B cell (primary cell): ENCODE measurements around the gene TCF3. TPM values are rescaled to one million over a fixed set of nuclear protein-coding genes. Genes with fewer than 3 reads are reported as not detected.

Source experiments
- ATAC-seq: fragments of 200-7000 bp; cut with Tn5 transposase; one replicate; pipeline ENCODE4 v1.10.0; 2021; ENCODE audit warnings: low read depth, mild to moderate bottlenecking, moderate number of reproducible peaks, moderate library complexity
- CTCF ChIA-PET: fragments of 350-600 bp; sonication (Branson Sonifier 250); formaldehyde crosslinking; loops from one replicate; lab custom pipeline; 2021; ENCODE audit warnings: antibody characterized with exemption, inconsistent platforms; lab: Charles Lee
- POLR2A ChIA-PET: fragments of 350-600 bp; sonication (Branson Sonifier 250); formaldehyde crosslinking; loops from one replicate; lab custom pipeline; 2021; ENCODE audit warnings: antibody characterized with exemption; lab: Charles Lee
- DNase-seq: peaks from one replicate; pipeline ENCODE4 v3.0.0; 2013
- H2AFZ ChIP-seq: 2 replicates; pipeline ENCODE4 v1.6.1; 2012; ENCODE audit warnings: mild to moderate bottlenecking, low read depth, low read length; ENCODE audit not compliant: insufficient read depth, poor library complexity, severe bottlenecking
- H3K27ac ChIP-seq, 2 donors: 1 replicate in 1 of 2; 2 replicates in 1 of 2; pipeline ENCODE4 v1.5.1; 2012 to 2013; ENCODE audit warnings: low read length in 2 of 2, mild to moderate bottlenecking in 2 of 2, moderate library complexity in 1 of 2
- H3K27me3 ChIP-seq, 4 experiments: fragments of 200-600 bp in 1 of 4; sonication (generic) in 1 of 4; replicated peaks in 1 of 4; 1 replicate in 2 of 4; 2 replicates in 2 of 4; pipeline versions ENCODE4 v1.6.1 to v1.7.0; 2013 to 2016; ENCODE audit warnings: low read length in 3 of 4, mild to moderate bottlenecking in 2 of 4, mixed read lengths in 1 of 4, moderate library complexity in 1 of 4; ENCODE audit not compliant: insufficient read depth in 4 of 4, control insufficient read depth in 3 of 4; ENCODE audit errors: control extremely low read depth in 1 of 4
- H3K36me3 ChIP-seq, 2 experiments: replicated peaks in 1 of 2; 1 replicate in 1 of 2; 2 replicates in 1 of 2; pipeline versions ENCODE4 v1.6.1 to v1.7.1; 2013; ENCODE audit warnings: low read length in 1 of 2; ENCODE audit not compliant: insufficient read depth in 2 of 2, control insufficient read depth in 1 of 2; ENCODE audit errors: control extremely low read depth in 1 of 2, extremely low read depth in 1 of 2
- H3K4me1 ChIP-seq, 2 donors: fragments of 200-600 bp in 1 of 2; sonication (generic) in 1 of 2; 1 replicate in 1 of 2; 2 replicates in 1 of 2; pipeline versions ENCODE4 v1.5.1 to v1.6.1; 2013 to 2017; ENCODE audit warnings: low read length in 2 of 2; ENCODE audit not compliant: control insufficient read depth in 2 of 2, insufficient read depth in 2 of 2
- H3K4me2 ChIP-seq: replicated peaks from 2 replicates; pipeline ENCODE3; 2012; ENCODE audit warnings: mild to moderate bottlenecking, low read depth, low read length; ENCODE audit not compliant: poor library complexity, severe bottlenecking
- H3K4me3 ChIP-seq, 5 experiments: fragments of 200-600 bp in 1 of 5; sonication (generic) in 1 of 5; 1 replicate in 3 of 5; 2 replicates in 2 of 5; pipeline versions ENCODE4 v1.5.1 to v1.7.0; 2011 to 2016; ENCODE audit warnings: low read length in 4 of 5, mild to moderate bottlenecking in 4 of 5, low read depth in 2 of 5, control low read depth in 1 of 5, moderate library complexity in 1 of 5; ENCODE audit not compliant: insufficient read depth in 1 of 5; ENCODE audit errors: control extremely low read depth in 1 of 5, extremely low read depth in 1 of 5
- H3K79me2 ChIP-seq: fragments of 200-600 bp; sonication (generic); one replicate; pipeline ENCODE4 v1.6.0; 2016; ENCODE audit warnings: low read length; ENCODE audit not compliant: control insufficient read depth, insufficient read depth
- H3K9ac ChIP-seq: fragments of 200-600 bp; sonication (generic); 2 replicates; pipeline ENCODE4 v1.6.1; 2017; ENCODE audit warnings: mild to moderate bottlenecking, low read length, moderate library complexity
- H3K9me3 ChIP-seq, 3 donors: one replicate each; pipeline versions ENCODE4 v1.6.1 to v1.7.1; 2013; ENCODE audit warnings: low read length in 2 of 3; ENCODE audit not compliant: control insufficient read depth in 2 of 3, insufficient read depth in 1 of 3; ENCODE audit errors: control extremely low read depth in 1 of 3
- H4K20me1 ChIP-seq: 2 replicates; pipeline ENCODE4 v1.6.0; 2012; ENCODE audit warnings: mild to moderate bottlenecking, low read length; ENCODE audit not compliant: insufficient read depth, control insufficient read depth, poor library complexity, severe bottlenecking
- H3K27ac Mint-ChIP-seq: one replicate; pipeline ENCODE4 v1.8.0; 2021; ENCODE audit warnings: mixed read lengths
- H3K27me3 Mint-ChIP-seq: one replicate; pipeline ENCODE4 v1.8.0; 2021; ENCODE audit warnings: mixed read lengths
- H3K4me1 Mint-ChIP-seq: one replicate; pipeline ENCODE4 v1.8.0; 2021; ENCODE audit warnings: mixed read lengths
- H3K4me3 Mint-ChIP-seq: one replicate; pipeline ENCODE4 v1.8.0; 2021; ENCODE audit warnings: mixed read lengths
- H3K9me3 Mint-ChIP-seq: one replicate; pipeline ENCODE4 v1.8.0; 2022; ENCODE audit warnings: mixed read lengths; ENCODE audit not compliant: insufficient read depth
- CTCF ChIP-seq: fragments of 200-600 bp; IDR thresholded peaks from one replicate; pipeline ENCODE4 v1.8.0; 2022; ENCODE audit warnings: antibody characterized with exemption, mild to moderate bottlenecking
- EZH2 ChIP-seq: IDR thresholded peaks from 2 replicates; pipeline ENCODE4 v1.6.1; 2012; ENCODE audit warnings: borderline replicate concordance, low read depth, mild to moderate bottlenecking, moderate library complexity, low read length; ENCODE audit not compliant: insufficient read depth, poor library complexity, severe bottlenecking
- WGBS: methylation state at CpG from one replicate; pipeline ENCODE4 v1.1.5; 2013; ENCODE audit warnings: missing lambda C conversion rate; ENCODE audit not compliant: insufficient coverage; 5-methylcytosine and 5-hydroxymethylcytosine counted together
- intact Hi-C: fragments of 100-400 bp; cut with micrococcal nuclease; formaldehyde crosslinking; loops from one replicate; pipeline ENCODE4 v1.10.0; 2022
- polyA plus RNA-seq: library from polyadenylated mRNA; depleted of rRNA; stranded (reverse); fragments of >200 nt; gene quantifications from 2 replicates; pipeline ENCODE4 v1.2.3, GENCODE V29; 2012
- total RNA-seq, 2 donors: library from RNA; stranded (reverse); fragments of 120-200 nt in 1 of 2; gene quantifications; 1 replicate in 1 of 2; 2 replicates in 1 of 2; pipeline versions ENCODE4 v1.2.3 to v1.2.4, GENCODE V29; 2013 to 2022

Gene TCF3
- total and polyA plus RNA-seq, 2 donors (not counting 1 experiment from before 2014, with no cell fraction given) = 278 to 588 TPM

- peaks cover 33% of the 10 kb centered on the region for H3K4me1 Mint-ChIP-seq
- H3K4me2 ChIP-seq = no peak overlapping the region
- intact Hi-C loops = no loop called here
- no peaks in the 10 kb centered on the region for H3K27me3 ChIP-seq
- ChIA-PET POLR2A (no interaction called here), CTCF (interaction anchor here (0.9 to 3.7 kb wide), 4 partner anchors 22 to 151 kb away, joined by 3 to 12 read pairs (median 4); no protein-coding TSS in a partner anchor)
- H4K20me1 ChIP-seq = peaks cover 98% of the 10 kb centered on the region
- H3K4me1 ChIP-seq = peaks cover 19 to 42% of the 10 kb centered on the region in 2 donors
- no peak for DNase-seq
- ATAC-seq = no peak
- peak overlapping the region; percentile 32 for H3K27ac Mint-ChIP-seq
- no peaks in the 10 kb centered on the region for H3K9me3 ChIP-seq
- no peak overlapping the region for H3K4me3 Mint-ChIP-seq
- no peaks in the 10 kb centered on the region for H3K9me3 Mint-ChIP-seq
- no peaks in the 10 kb centered on the region for H3K27me3 Mint-ChIP-seq
- H3K4me3 ChIP-seq = no peak overlapping the region
- TF ChIP-seq CTCF (no peak), EZH2 (no peak)
- no peak overlapping the region for H3K27ac ChIP-seq
- no peak overlapping the region for H2AFZ ChIP-seq
- 96% methylated on average over 26 of the region's 26 CpGs for WGBS
- peaks cover 0 to 78% of the 10 kb centered on the region in 2 experiments for H3K36me3 ChIP-seq
- no peak overlapping the region for H3K9ac ChIP-seq
- H3K79me2 ChIP-seq = peaks cover 48% of the 10 kb centered on the region
Observed at GRCh38 chr19:1619094-1619439, 33.3 kb downstream of the TCF3 start.
